Measurements from ENCODE around the gene LY6G6F.
A peak's percentile ranks its signal among the peaks of the same experiment; 100 is the strongest.

The LY6G6F gene

DNA sequence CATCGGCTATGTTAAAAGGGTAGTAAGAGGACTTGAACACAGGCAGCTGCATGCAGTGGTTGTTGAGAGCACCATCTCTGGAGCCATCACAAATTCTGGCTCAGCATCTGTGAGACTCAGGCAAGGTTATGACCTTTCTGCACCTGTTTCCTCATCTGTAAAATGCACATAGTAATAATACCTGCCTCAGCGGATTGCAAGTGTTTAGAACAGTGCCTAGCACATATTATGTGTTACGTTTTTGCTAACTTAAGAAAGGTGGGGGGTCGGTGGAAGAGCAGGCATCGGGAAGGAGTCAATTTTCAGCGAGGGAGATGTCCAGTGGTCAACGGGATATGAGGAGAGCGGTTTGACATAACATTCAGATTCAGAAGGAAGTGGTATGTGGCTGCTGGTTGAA lies 28.7 kb upstream of the LY6G6F start:
- Histone ChIP-seq H3K36me3 (ENCODE audit: control insufficient read depth in 5 of 5, insufficient read depth in 5 of 5, low read length in 5 of 5) (peaks cover 0 to 15% (median 9%) of the 10 kb centered on the region in 5 donors), H3K9ac (ENCODE audit: low read length in 5 of 5) (no peak overlapping the region), H3K4me3 (ENCODE audit: low read depth in 1 of 5, low read length in 5 of 5) (no peak overlapping the region), H3K9me3 (ENCODE audit: control insufficient read depth in 5 of 5, low read length in 5 of 5) (no peaks in the 10 kb centered on the region), H3K27me3 (ENCODE audit: control insufficient read depth in 5 of 5, insufficient read depth in 4 of 5, low read length in 5 of 5) (no peaks in the 10 kb centered on the region), H3K4me1 (ENCODE audit: control insufficient read depth in 5 of 5, insufficient read depth in 5 of 5, low read length in 5 of 5) (peaks cover 0 to 19% (median 17%) of the 10 kb centered on the region in 5 donors), H3K27ac (ENCODE audit: low read depth, low read length) (no peak overlapping the region)

DNA sequence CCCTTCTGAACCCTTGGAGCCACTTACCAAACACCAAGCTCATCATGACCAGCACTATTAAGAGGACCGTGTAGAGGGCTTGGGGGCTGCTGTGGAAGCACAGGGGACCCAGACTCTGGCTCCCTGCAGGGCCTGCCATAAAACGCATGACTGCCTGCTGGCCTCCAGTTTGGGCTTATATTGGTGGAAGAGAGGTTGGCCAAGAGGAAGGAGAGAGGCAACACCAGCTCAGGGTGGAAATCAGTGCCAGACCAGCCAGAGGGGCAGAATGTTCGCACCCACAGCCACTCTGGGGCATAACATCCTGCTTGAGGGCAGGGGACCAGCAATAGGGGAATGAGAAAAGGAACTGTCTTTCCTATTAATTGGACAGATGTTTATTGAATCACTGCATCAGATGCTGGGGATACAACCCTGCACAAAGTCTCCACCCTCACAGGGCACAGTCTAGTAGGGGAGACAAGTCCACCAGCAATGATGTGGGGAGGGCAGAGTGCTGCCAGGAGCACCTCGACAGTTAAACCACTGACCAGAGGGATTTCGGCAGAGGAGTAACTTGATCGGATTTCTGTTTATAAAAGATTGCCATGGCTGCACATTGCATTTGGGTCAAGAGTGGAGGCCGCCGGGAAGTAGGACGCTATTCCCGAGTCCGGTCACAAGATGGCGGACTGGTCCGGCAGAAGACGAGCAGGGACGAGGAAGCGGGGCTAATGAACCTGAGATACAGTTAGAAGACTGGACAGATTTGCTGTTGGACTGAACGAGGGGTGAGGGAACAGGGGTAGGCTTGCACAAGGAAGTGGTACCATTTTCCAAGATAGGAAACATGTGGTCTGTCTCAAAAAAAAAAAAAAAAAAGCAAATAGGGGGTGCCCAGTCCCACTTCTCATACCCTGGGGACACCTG lies 26.2 kb upstream of the LY6G6F start, which contains the start of gene LY6G5C:
Gene LY6G5C (minus strand): TSS at position 842 of the 909 bp plus-strand sequence. CDS start 694 bp downstream, at position 148.
- Histone ChIP-seq H3K4me1 (ENCODE audit: control insufficient read depth in 5 of 5, insufficient read depth in 5 of 5, low read length in 5 of 5) (peaks cover 0 to 23% (median 20%) of the 10 kb centered on the region in 5 donors), H3K27me3 (ENCODE audit: control insufficient read depth in 5 of 5, insufficient read depth in 4 of 5, low read length in 5 of 5) (no peaks in the 10 kb centered on the region), H3K9ac (ENCODE audit: low read length in 5 of 5) (peak within 1 kb of the TSS in 4 of 5 donors; percentile 45 to 80 (median 68)), H3K36me3 (ENCODE audit: control insufficient read depth in 5 of 5, insufficient read depth in 5 of 5, low read length in 5 of 5) (peaks cover 0 to 8% (median 6%) of the 10 kb centered on the region in 5 donors), H3K4me3 (ENCODE audit: low read depth in 1 of 5, low read length in 5 of 5) (peak within 1 kb of the TSS; percentile 65 to 74 (median 69)), H3K9me3 (ENCODE audit: control insufficient read depth in 5 of 5, low read length in 5 of 5) (no peaks in the 10 kb centered on the region), H3K27ac (ENCODE audit: low read depth, low read length) (peak within 1 kb of the TSS; percentile 49)

DNA sequence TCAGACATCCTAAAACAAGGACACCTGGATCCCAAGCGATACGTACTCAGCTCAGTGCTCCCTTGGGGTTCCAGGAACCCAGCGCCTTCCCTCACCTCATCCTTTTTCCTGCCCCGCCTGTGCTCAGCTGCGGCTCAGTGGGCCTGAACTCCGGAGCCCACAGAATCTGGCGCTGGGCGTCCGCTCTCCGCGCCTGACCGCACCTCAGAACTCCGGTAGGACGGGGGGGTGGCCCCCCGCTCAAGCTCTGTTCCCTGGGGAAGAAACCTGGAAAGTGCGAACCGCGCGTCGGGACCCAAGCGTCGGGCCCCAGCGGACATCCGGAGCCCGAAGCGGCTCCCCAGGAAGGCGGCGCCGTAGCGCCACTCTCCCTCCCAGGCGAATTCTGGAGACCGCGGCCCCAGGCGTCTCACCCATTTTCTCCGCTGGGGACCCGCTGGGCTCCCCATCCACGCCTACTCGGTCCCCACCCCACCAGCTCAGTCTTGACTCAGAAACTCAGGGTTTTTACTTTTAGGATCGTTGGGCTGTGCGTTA lies 25.5 kb upstream of the LY6G6F start:
- peaks cover 0 to 14% (median 11%) of the 10 kb centered on the region in 5 donors for H3K36me3 ChIP-seq (ENCODE audit: control insufficient read depth in 5 of 5, insufficient read depth in 5 of 5, low read length in 5 of 5)
- H3K9me3 ChIP-seq (ENCODE audit: control insufficient read depth in 5 of 5, low read length in 5 of 5), result no peaks in the 10 kb centered on the region
- peak overlapping the region; percentile 65 to 74 (median 69) for H3K4me3 ChIP-seq (ENCODE audit: low read depth in 1 of 5, low read length in 5 of 5)
- H3K27ac ChIP-seq (ENCODE audit: low read depth, low read length), result peak overlapping the region; percentile 49
- H3K4me1 ChIP-seq (ENCODE audit: control insufficient read depth in 5 of 5, insufficient read depth in 5 of 5, low read length in 5 of 5), result peaks cover 0 to 23% (median 20%) of the 10 kb centered on the region in 5 donors
- H3K27me3 ChIP-seq (ENCODE audit: control insufficient read depth in 5 of 5, insufficient read depth in 4 of 5, low read length in 5 of 5), result no peaks in the 10 kb centered on the region
- H3K9ac ChIP-seq (ENCODE audit: low read length in 5 of 5), result peak overlapping the region in 4 of 5 donors; percentile 45 to 80 (median 68)

DNA sequence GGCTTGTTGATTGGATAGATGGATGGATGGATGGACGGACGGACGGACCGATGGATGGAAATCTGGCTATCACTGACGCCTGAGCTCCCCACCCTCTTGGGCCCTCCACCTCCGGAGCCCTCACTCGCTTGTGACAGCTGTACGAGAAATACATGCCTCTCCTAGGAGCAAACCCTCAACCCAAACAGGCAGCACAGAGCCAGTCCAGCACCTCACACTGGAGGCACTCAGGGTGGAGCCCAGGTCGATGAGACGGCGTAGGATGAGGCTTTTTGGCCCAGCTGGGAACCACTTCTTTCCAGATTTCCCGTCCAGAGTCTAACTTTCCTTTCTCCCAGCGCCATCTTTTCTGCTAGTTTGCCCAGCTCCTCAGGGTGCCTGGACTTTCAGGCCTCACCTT lies 23.1 kb upstream of the LY6G6F start:
- H3K27ac ChIP-seq (ENCODE audit: low read depth, low read length), result no peak overlapping the region
- no peaks in the 10 kb centered on the region for H3K9me3 ChIP-seq (ENCODE audit: control insufficient read depth in 5 of 5, low read length in 5 of 5)
- peaks cover 0 to 23% (median 20%) of the 10 kb centered on the region in 5 donors for H3K4me1 ChIP-seq (ENCODE audit: control insufficient read depth in 5 of 5, insufficient read depth in 5 of 5, low read length in 5 of 5)
- H3K4me3 ChIP-seq (ENCODE audit: low read depth in 1 of 5, low read length in 5 of 5), result no peak overlapping the region
- no peaks in the 10 kb centered on the region for H3K27me3 ChIP-seq (ENCODE audit: control insufficient read depth in 5 of 5, insufficient read depth in 4 of 5, low read length in 5 of 5)
- H3K36me3 ChIP-seq (ENCODE audit: control insufficient read depth in 5 of 5, insufficient read depth in 5 of 5, low read length in 5 of 5), result peaks cover 0 to 38% (median 35%) of the 10 kb centered on the region in 5 donors
- no peak overlapping the region for H3K9ac ChIP-seq (ENCODE audit: low read length in 5 of 5)

DNA sequence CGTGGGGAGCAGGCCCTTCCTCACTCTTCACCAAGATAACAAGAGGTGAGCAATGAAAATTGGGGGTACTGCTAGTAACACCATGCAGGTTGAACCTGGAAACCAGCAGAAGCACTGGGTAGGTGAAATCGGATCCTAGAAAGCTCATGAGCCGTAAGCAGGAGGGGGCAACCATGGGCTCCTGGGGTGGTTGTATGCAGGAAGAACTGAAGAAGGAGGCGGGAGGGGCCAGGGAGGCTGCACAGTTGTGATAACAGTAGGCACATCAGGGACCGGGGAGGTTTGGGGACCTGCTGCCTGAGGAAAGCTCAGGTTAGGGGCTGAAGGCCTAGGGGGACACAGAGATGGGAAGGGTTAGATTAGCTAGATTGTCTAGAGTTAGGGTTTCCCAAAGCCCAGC lies 20.2 kb upstream of the LY6G6F start:
- Histone ChIP-seq H3K9ac (ENCODE audit: low read length in 5 of 5) (no peak overlapping the region), H3K4me3 (ENCODE audit: low read depth in 1 of 5, low read length in 5 of 5) (no peak overlapping the region), H3K36me3 (ENCODE audit: control insufficient read depth in 5 of 5, insufficient read depth in 5 of 5, low read length in 5 of 5) (peaks cover 0 to 67% (median 63%) of the 10 kb centered on the region in 5 donors), H3K27ac (ENCODE audit: low read depth, low read length) (no peak overlapping the region), H3K4me1 (ENCODE audit: control insufficient read depth in 5 of 5, insufficient read depth in 5 of 5, low read length in 5 of 5) (peaks cover 0 to 9% (median 6%) of the 10 kb centered on the region in 5 donors), H3K27me3 (ENCODE audit: control insufficient read depth in 5 of 5, insufficient read depth in 4 of 5, low read length in 5 of 5) (no peaks in the 10 kb centered on the region), H3K9me3 (ENCODE audit: control insufficient read depth in 5 of 5, low read length in 5 of 5) (no peaks in the 10 kb centered on the region)

DNA sequence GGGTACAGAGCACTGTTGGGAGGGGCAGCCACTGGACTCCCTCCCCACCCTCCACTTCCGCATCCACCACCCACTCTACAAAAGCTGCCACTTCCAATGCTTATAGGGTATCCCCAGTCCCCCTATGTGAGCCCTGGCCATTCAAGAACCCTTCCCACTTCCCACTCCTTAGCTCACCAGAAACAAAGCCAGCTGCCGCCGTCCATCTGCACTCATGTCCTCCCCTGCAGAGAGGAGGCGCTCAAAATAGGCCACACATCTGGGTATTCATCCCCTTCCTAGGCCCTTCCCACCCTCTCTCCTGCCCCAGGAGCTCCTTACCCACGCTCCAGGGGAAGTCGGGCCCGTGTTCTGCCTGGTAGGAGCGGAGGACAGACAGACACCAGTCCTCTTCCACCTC lies 19.3 kb upstream of the LY6G6F start:
- Histone ChIP-seq H3K9me3 (ENCODE audit: control insufficient read depth in 5 of 5, low read length in 5 of 5) (no peaks in the 10 kb centered on the region), H3K4me3 (ENCODE audit: low read depth in 1 of 5, low read length in 5 of 5) (no peak overlapping the region), H3K9ac (ENCODE audit: low read length in 5 of 5) (no peak overlapping the region), H3K36me3 (ENCODE audit: control insufficient read depth in 5 of 5, insufficient read depth in 5 of 5, low read length in 5 of 5) (peaks cover 3 to 75% (median 71%) of the 10 kb centered on the region in 5 donors), H3K27ac (ENCODE audit: low read depth, low read length) (no peak overlapping the region), H3K4me1 (ENCODE audit: control insufficient read depth in 5 of 5, insufficient read depth in 5 of 5, low read length in 5 of 5) (peaks cover 0 to 4% (median 3%) of the 10 kb centered on the region in 5 donors), H3K27me3 (ENCODE audit: control insufficient read depth in 5 of 5, insufficient read depth in 4 of 5, low read length in 5 of 5) (no peaks in the 10 kb centered on the region)

DNA sequence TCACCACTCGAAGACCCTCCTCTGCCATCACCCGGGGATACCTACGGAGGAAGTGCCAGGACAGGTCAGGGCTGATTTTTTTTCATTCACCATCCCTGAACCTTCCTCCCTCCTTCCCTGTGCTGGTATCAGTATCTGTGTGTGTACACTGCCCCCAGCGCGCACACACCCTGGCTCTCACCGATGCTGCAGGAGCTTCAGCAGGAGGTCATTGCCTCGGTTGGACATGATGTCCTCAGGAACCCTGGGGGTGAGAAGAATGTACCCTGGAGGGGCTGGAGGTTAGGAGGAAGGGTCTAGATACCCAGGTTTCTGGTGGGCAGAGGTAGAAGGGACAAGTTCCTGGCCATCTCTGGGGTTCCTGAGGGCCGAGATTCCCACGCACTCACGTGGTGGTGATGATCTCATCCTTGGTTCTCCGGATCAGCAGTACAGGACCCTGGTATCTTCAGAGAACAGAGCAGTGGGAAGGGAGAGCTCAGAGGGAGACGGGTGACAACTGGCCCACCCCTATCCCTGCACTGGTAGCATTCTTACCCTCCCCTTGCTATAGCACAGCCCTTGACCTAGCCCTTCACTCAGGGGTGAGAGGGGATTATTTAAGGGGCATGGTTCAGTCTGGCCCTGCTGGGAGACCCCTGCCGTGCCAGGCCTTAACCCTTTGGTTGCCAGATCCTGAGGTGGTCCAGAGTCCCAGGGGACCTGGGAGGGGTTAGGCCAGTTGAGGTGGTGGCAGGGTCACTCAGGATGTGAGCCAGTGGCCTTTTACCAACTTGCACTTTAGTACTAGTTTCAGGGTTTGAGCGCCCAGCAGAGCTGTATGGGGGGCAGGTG lies 18.6 kb upstream of the LY6G6F start:
- Histone ChIP-seq H3K27ac (ENCODE audit: low read depth, low read length) (no peak overlapping the region), H3K36me3 (ENCODE audit: control insufficient read depth in 5 of 5, insufficient read depth in 5 of 5, low read length in 5 of 5) (peaks cover 3 to 82% (median 78%) of the 10 kb centered on the region in 5 donors), H3K4me3 (ENCODE audit: low read depth in 1 of 5, low read length in 5 of 5) (no peak overlapping the region), H3K27me3 (ENCODE audit: control insufficient read depth in 5 of 5, insufficient read depth in 4 of 5, low read length in 5 of 5) (no peaks in the 10 kb centered on the region), H3K4me1 (ENCODE audit: control insufficient read depth in 5 of 5, insufficient read depth in 5 of 5, low read length in 5 of 5) (peaks cover 0 to 3% (median 3%) of the 10 kb centered on the region in 5 donors), H3K9me3 (ENCODE audit: control insufficient read depth in 5 of 5, low read length in 5 of 5) (no peaks in the 10 kb centered on the region), H3K9ac (ENCODE audit: low read length in 5 of 5) (no peak overlapping the region)

DNA sequence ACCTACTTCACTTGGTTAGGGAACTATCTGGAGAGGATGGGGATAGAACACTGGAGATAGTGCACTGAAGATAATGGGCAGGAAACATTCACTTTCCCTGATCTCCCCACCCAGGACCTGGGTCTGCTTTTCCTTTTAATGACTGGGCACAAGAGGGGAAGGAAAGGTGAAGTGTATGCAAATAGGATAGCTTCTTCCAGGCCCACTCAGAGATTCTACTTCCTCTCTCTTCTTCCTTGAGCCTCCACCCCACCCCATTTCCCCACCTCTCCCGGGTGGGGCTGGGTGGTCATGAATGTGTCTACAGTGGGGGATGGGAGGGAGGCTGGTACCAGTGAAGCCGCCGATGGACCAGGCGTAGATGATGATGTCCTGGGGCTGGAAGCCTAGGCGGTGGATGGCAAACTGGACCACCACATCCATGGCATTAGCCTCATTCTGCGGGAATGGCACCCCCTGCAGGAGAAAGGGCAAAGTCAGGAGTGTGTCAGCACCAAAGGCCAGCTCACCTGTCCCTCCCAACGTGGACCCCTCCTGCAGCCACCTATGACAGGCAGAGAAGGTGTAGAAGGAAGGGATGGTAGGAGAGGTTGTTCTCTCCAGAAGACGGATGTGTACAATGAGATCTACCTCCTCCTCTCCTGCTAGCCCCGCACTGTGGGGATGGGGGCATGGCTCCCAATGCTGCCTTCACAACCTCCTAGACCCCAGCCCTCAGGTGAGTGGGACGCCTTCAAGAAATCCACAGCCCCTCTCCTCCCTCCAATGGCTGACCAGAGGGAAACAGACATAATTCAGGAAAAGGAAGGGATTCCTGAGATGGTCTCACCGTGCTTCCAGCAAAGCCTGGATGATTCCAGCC lies 17.2 kb upstream of the LY6G6F start:
- peaks cover 3 to 94% (median 86%) of the 10 kb centered on the region in 5 donors for H3K36me3 ChIP-seq (ENCODE audit: control insufficient read depth in 5 of 5, insufficient read depth in 5 of 5, low read length in 5 of 5)
- no peak overlapping the region for H3K4me3 ChIP-seq (ENCODE audit: low read depth in 1 of 5, low read length in 5 of 5)
- peak overlapping the region in 1 of 5 donors; percentile 7 for H3K9ac ChIP-seq (ENCODE audit: low read length in 5 of 5)
- no peak overlapping the region for H3K27ac ChIP-seq (ENCODE audit: low read depth, low read length)
- no peaks in the 10 kb centered on the region for H3K9me3 ChIP-seq (ENCODE audit: control insufficient read depth in 5 of 5, low read length in 5 of 5)
- no peaks in the 10 kb centered on the region for H3K4me1 ChIP-seq (ENCODE audit: control insufficient read depth in 5 of 5, insufficient read depth in 5 of 5, low read length in 5 of 5)
- no peaks in the 10 kb centered on the region for H3K27me3 ChIP-seq (ENCODE audit: control insufficient read depth in 5 of 5, insufficient read depth in 4 of 5, low read length in 5 of 5)

Measured in subcutaneous abdominal adipose tissue (tissue), 5 donors.